Right lobe of liver (tissue), 4 donors: ENCODE data around the gene SERTAD1.

ENCODE experiments used
- CTCF ChIP-seq, 4 donors: fragments of 200-600 bp in 3 of 4; fragments of 450-650 bp in 1 of 4; IDR thresholded peaks; one replicate each; pipeline versions ENCODE4 v1.5.1 to v1.8.0; 2016 to 2022; ENCODE audit warnings: antibody characterized with exemption in 4 of 4, mild to moderate bottlenecking in 2 of 4
- POLR2A ChIP-seq: fragments of 450-650 bp; IDR thresholded peaks from one replicate; pipeline ENCODE4 v1.6.1; 2017; ENCODE audit warnings: antibody characterized with exemption, mild to moderate bottlenecking
- donor health status: DM: no; HTN: no; CAD: no.
- donor health status: DM: no; HTN: no; CAD: no.
- donor health status: DM: no; HTN: yes; CAD: no.

GRCh38 chr19:40416918-40417642, 8.7 kb downstream of the SERTAD1 start:
- no peak for TF ChIP-seq CTCF (IDR thresholded peaks at IDR 0.05)
- TF ChIP-seq POLR2A = peak; percentile 7
